ENCODE data around the gene KIRREL3. TPM values are rescaled to one million over a fixed set of nuclear protein-coding genes. Genes with fewer than 3 reads are reported as not detected.

The KIRREL3 gene
- total and polyA plus RNA-seq, 2 of the 4 experiments (the other 2 are of a cell fraction), result 10.9 to 15.9 TPM

- no peak overlapping the region for H3K9ac ChIP-seq (ENCODE audit: low read depth, low read length)
- H2AK9ac ChIP-seq (replicated peaks; ENCODE audit: low read depth, low read length, poor library complexity), result no peak overlapping the region
- no peaks in the 10 kb centered on the region; the same call in 1 of the 2 replicates for H3K9me3 ChIP-seq (ENCODE audit: control insufficient read depth, insufficient read depth, low read length)
- no peak overlapping the region for H4K8ac ChIP-seq (ENCODE audit: low read depth in 2 of 2, low read length in 2 of 2)
- dilution Hi-C loops (cut with HindIII; ENCODE audit: low sequenced_read_pairs, unreplicated experiment), result no loop called here
- H2BK20ac ChIP-seq (ENCODE audit: low read depth, low read length), result no peak overlapping the region
- H3K4me1 ChIP-seq (ENCODE audit: control insufficient read depth, insufficient read depth, low read length), result no peaks in the 10 kb centered on the region
- TF ChIP-seq BHLHE40 (IDR thresholded peaks at IDR 0.05; ENCODE audit: low read depth, low read length) (no peak), NFE2L2 (IDR thresholded peaks at IDR 0.05; ENCODE audit: low read depth, low read length) (no peak), RCOR1 (IDR thresholded peaks at IDR 0.05; ENCODE audit: insufficient replicate concordance, low read length) (no peak), FOS (IDR thresholded peaks at IDR 0.05; ENCODE audit: low read depth, low read length) (no peak), RAD21 (IDR thresholded peaks at IDR 0.05; ENCODE audit: low read length) (no peak)
- ChIA-PET CTCF (no interaction called here), POLR2A (ENCODE audit: unreplicated experiment) (no interaction called here)
- H3K14ac ChIP-seq (replicated peaks; ENCODE audit: low read depth, low read length), result no peak overlapping the region
- no peak overlapping the region for H3K4me2 ChIP-seq (ENCODE audit: low read depth, low read length)
- no peak overlapping the region for H3K56ac ChIP-seq (ENCODE audit: extremely low read depth, insufficient read depth, low read length)
- H3K4me3 ChIP-seq (ENCODE audit: insufficient read depth, low read depth, low read length), result no peak overlapping the region
- no peak overlapping the region for H2BK15ac ChIP-seq (ENCODE audit: low read depth, low read length)
- no peak overlapping the region for H3K27ac ChIP-seq (ENCODE audit: insufficient read depth, low read length)
- DNase-seq (no peak), ATAC-seq (ENCODE audit: low read depth) (no peak)
- H2AFZ ChIP-seq (replicated peaks; ENCODE audit: low read length, poor library complexity), result no peak overlapping the region
- in situ Hi-C loops (cut with MboI; ENCODE audit: low sequenced_read_pairs), result no loop called here
- H3K79me1 ChIP-seq (ENCODE audit: low read depth in 1 of 2, low read length in 2 of 2), result peaks cover 32 to 41% of the 10 kb centered on the region in 2 experiments
- H3K9me1 ChIP-seq (ENCODE audit: insufficient read depth, low read length), result no peaks in the 10 kb centered on the region; the same call in 1 of the 2 replicates
- no peaks in the 10 kb centered on the region for H4K20me1 ChIP-seq (ENCODE audit: insufficient read depth, low read length)
- intact Hi-C loops (cut with micrococcal nuclease), result no loop called here
- no peak overlapping the region for H2AK5ac ChIP-seq (ENCODE audit: low read depth, low read length)
- no peaks in the 10 kb centered on the region for H3K27me3 ChIP-seq (ENCODE audit: control insufficient read depth, insufficient read depth, low read length)
- H4K5ac ChIP-seq (ENCODE audit: low read depth, low read length), result no peak overlapping the region
- no peak overlapping the region for H3K23ac ChIP-seq (ENCODE audit: low read depth, low read length)
- H4K91ac ChIP-seq (ENCODE audit: insufficient read depth, low read depth, low read length), result no peak overlapping the region
- no peak overlapping the region for H3K18ac ChIP-seq (ENCODE audit: low read depth, low read length)
- H3K36me3 ChIP-seq (ENCODE audit: control insufficient read depth, insufficient read depth, low read length), result no peaks in the 10 kb centered on the region
- H3K4ac ChIP-seq (ENCODE audit: low read depth, low read length), result no peak overlapping the region
- BruUV-seq (replicated peaks), result no TSS peak
- H2BK5ac ChIP-seq (ENCODE audit: low read depth, low read length, poor library complexity, severe bottlenecking), result no peak overlapping the region
- no CpG with 5 or more reads among the region's 1 CpG for WGBS, 2 experiments (ENCODE audit: extremely low coverage in 2 of 2, insufficient read length in 1 of 2)
- no peak overlapping the region for H2BK120ac ChIP-seq (ENCODE audit: low read depth, low read length)
Measured at GRCh38 chr11:126963115-126963514, 37.5 kb downstream of the KIRREL3 start.

Data from IMR-90 (cell line).